Heart left ventricle (tissue), 16 donors: ENCODE data around the gene RAB22A. TPM values are rescaled to one million over a fixed set of nuclear protein-coding genes. Genes with fewer than 3 reads are reported as not detected.

Source experiments
- ATAC-seq, 4 donors: fragments of 200-7000 bp; cut with Tn5 transposase; one replicate each; pipeline ENCODE4 v1.9.1; 2020 to 2022; ENCODE audit warnings: moderate library complexity in 4 of 4, mild to moderate bottlenecking in 3 of 4, moderate number of reproducible peaks in 1 of 4
- DNase-seq, 5 donors: peaks; one replicate each; pipeline ENCODE4 v3.0.0-alpha.2; 2020
- H3K27ac ChIP-seq, 12 donors: fragments of 200-600 bp; sonication (generic) in 4 of 12; one replicate each; pipeline versions ENCODE4 v1.5.0 to v1.8.0; 2016 to 2022; ENCODE audit warnings: mild to moderate bottlenecking in 2 of 12
- H3K27me3 ChIP-seq, 9 donors: fragments of 200-600 bp; sonication (generic) in 2 of 9; one replicate each; pipeline versions ENCODE4 v1.5.1 to v1.8.0; 2016 to 2022; ENCODE audit warnings: mild to moderate bottlenecking in 3 of 9
- H3K36me3 ChIP-seq, 9 donors: fragments of 200-600 bp; sonication (generic) in 2 of 9; one replicate each; pipeline versions ENCODE4 v1.5.0 to v1.8.0; 2018 to 2022; ENCODE audit warnings: mild to moderate bottlenecking in 2 of 9
- H3K4me1 ChIP-seq, 12 donors: fragments of 200-600 bp; sonication (generic) in 4 of 12; one replicate each; pipeline versions ENCODE4 v1.5.0 to v1.8.0; 2016 to 2022; ENCODE audit warnings: mild to moderate bottlenecking in 3 of 12
- H3K4me3 ChIP-seq, 12 donors: fragments of 200-600 bp; sonication (generic) in 4 of 12; one replicate each; pipeline versions ENCODE4 v1.5.0 to v1.8.0; 2017 to 2022; ENCODE audit warnings: mild to moderate bottlenecking in 9 of 12, moderate library complexity in 4 of 12
- H3K9me3 ChIP-seq, 12 donors: fragments of 200-600 bp; sonication (generic) in 4 of 12; one replicate each; pipeline versions ENCODE4 v1.5.0 to v1.8.0; 2016 to 2022; ENCODE audit warnings: mild to moderate bottlenecking in 1 of 12
- CTCF ChIP-seq, 12 donors: fragments of 200-600 bp; sonication (generic) in 4 of 12; IDR thresholded peaks; one replicate each; pipeline versions ENCODE4 v1.5.0 to v1.8.0; 2018 to 2022; ENCODE audit warnings: antibody characterized with exemption in 12 of 12, mild to moderate bottlenecking in 5 of 12
- POLR2A ChIP-seq, 2 donors: fragments of 450-650 bp; IDR thresholded peaks; one replicate each; pipeline ENCODE4 v1.6.1; 2017; ENCODE audit warnings: antibody characterized with exemption in 2 of 2, mild to moderate bottlenecking in 2 of 2, moderate library complexity in 2 of 2
- WGBS, 4 donors: extraction: QIAGEN DNeasy Blood & Tissue Kit in 2 of 4; methylation state at CpG; one replicate each; pipeline versions ENCODE4 v1.1.5 to v1.1.7; 2013 to 2018; 5-methylcytosine and 5-hydroxymethylcytosine counted together
- intact Hi-C, 10 donors: fragments of 100-400 bp; cut with DNase I; formaldehyde crosslinking; loops; one replicate each; pipeline versions ENCODE4 v1.11.1 to v1.14.2; 2022
- polyA plus RNA-seq, 2 donors: library from polyadenylated mRNA; stranded (reverse); fragments of 200-250 nt; gene quantifications; one replicate each; pipeline ENCODE4 v1.2.3, GENCODE V29; 2013
- total RNA-seq, 9 donors: library from RNA; depleted of rRNA in 2 of 9; stranded (reverse); fragments of >200 nt in 2 of 9; fragmentation: NEBNext Ultra II Directional in 3 of 9; extraction: Animal tissue kit (Norgen Biotek cat#: 25700) in 3 of 9; gene quantifications; one replicate each; pipeline versions ENCODE4 v1.1.0 to v1.2.4, GENCODE V29; 2016 to 2023
- donor health status: ischemic (EF 13 %, LVEDD 7.1; RV severe dilation, severe dysfunction).
- donor health status: healthy with polysubstance abuse.
- donor health status: DM: no; HTN: yes; CAD: no.
- donor health status: DM: no; HTN: no; CAD: no.
- donor health status: ischemic (EF 25% LVEDD 6.9; RV normal size, moderate dysfunction).
- donor health status: ischemic (EF 25% LVEDD 5.7; RV mildly dilated, moderate dysfunction).
- donor health status: healthy.
- donor health status: DM: yes; HTN: yes; CAD: no.
- donor health status: ischemic (EF 35%, LVEDD 5.7; RV mildly dilated, moderate dysfunction).
- donor health status: nonischemic (EF 11% LVEDD 7.7; RV severe dilation, severe dysfunction).
- donor health status: DM: yes; HTN: yes; CAD: no.
- donor health status: PGD.
- donor health status: ischemic (EF 29% LVEDD 5.4; RV normal size, mild dysfunction).
- donor health status: nonischemic (EF 23%, LVEDD 6.1; RV moderate dilation, normal function).

The RAB22A gene
- total and polyA plus RNA-seq, 11 donors = 3.0 to 9.7 (median 6.4) TPM

DNA sequence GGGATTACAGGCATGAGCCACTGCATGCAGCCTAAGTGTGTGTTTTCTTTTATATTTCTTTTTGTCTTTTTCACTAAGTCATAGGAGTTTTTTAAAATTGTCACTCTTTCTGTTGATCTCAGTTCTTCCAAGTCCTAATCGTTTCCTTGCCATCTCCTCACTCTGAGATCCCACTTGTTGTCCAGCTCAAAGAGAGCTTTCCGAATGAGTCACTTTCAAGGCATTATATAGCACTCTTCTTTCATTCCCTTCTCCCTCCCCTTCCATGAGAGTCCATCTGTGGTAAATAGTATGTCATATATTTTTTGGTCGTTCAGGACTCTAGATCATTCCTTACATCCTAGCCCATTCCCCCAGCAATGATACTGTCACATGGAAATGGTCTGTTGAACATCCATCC lies 83.8 kb downstream of the RAB22A start:
- no peak overlapping the region for H3K4me3 ChIP-seq
- DNase-seq = no peak
- H3K27ac ChIP-seq = no peak overlapping the region
- intact Hi-C loops = loop anchor here in 2 of 10 donors (5.0 to 10.0 kb wide), 2 partner anchors 52 to 86 kb away; partner anchors contain the start of gene RAB22A (in 1 of the 2)
- peaks cover 0 to under 1% (median 0%) of the 10 kb centered on the region in 12 donors for H3K9me3 ChIP-seq
- ATAC-seq = no peak
- H3K4me1 ChIP-seq = peaks cover 0 to 73% (median 42%) of the 10 kb centered on the region in 12 donors
- WGBS, 4 donors = 76 to 82% (median 79%) methylated on average over 3 of the region's 3 CpGs
- H3K36me3 ChIP-seq = peaks cover 0 to 14% (median 0%) of the 10 kb centered on the region in 9 donors
- TF ChIP-seq CTCF (IDR thresholded peaks at IDR 0.05) (no peak), POLR2A (IDR thresholded peaks at IDR 0.05) (no peak)
- H3K27me3 ChIP-seq = no peaks in the 10 kb centered on the region

- DNase-seq = no peak
- TF ChIP-seq POLR2A (IDR thresholded peaks at IDR 0.05) (no peak), CTCF (IDR thresholded peaks at IDR 0.05) (no peak)
- WGBS, 4 donors = 73 to 80% (median 77%) methylated on average over 4 of the region's 4 CpGs
- Histone ChIP-seq H3K27ac (no peak overlapping the region), H3K9me3 (no peaks in the 10 kb centered on the region), H3K4me3 (no peak overlapping the region), H3K27me3 (no peaks in the 10 kb centered on the region), H3K4me1 (peaks cover 1 to 74% (median 44%) of the 10 kb centered on the region in 12 donors), H3K36me3 (peaks cover 0 to 14% (median 0%) of the 10 kb centered on the region in 9 donors)
- intact Hi-C loops = loop anchor here in 2 of 10 donors (5.0 to 10.0 kb wide), 2 partner anchors 50 to 88 kb away; partner anchors contain the start of gene RAB22A (in 1 of the 2)
- ATAC-seq = no peak
Observed at GRCh38 chr20:58394801-58395200, 85.3 kb downstream of the RAB22A start.

DNA sequence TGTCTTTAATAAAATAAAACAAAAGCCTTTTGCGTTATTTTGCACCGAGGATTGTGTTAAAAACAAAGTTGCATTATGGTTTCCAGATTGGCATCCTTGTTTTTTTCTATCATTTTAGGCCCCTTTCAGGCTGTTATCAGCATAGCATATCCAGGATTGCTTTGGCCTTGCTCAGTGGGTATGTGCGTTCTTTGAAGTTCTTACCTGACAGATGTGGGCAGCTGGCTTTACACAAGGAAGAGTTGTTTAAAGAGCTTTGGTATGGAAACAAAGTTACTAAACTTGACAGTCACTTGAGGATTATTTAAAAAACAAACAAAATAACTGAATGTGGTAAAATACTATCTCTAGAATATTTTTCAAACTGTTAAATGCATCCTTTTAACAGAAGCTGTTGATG lies 86.1 kb downstream of the RAB22A start:
- no peak overlapping the region for H3K27ac ChIP-seq
- ATAC-seq (no peak), DNase-seq (no peak)
- 89 to 93% (median 92%) methylated on average over 3 of the region's 3 CpGs for WGBS, 4 donors
- peaks cover 0 to 13% (median 0%) of the 10 kb centered on the region in 9 donors for H3K36me3 ChIP-seq
- no peak overlapping the region for H3K4me3 ChIP-seq
- peaks cover 3 to 74% (median 42%) of the 10 kb centered on the region in 12 donors for H3K4me1 ChIP-seq
- no peak for TF ChIP-seq POLR2A (IDR thresholded peaks at IDR 0.05)
- TF ChIP-seq CTCF (IDR thresholded peaks at IDR 0.05) = no peak
- no peaks in the 10 kb centered on the region for H3K9me3 ChIP-seq
- intact Hi-C loops = loop anchor here in 1 of 10 donors (10.0 kb wide), 1 partner anchor 49 kb away; no protein-coding TSS in a partner anchor
- H3K27me3 ChIP-seq = no peaks in the 10 kb centered on the region

- H3K9me3 ChIP-seq = no peaks in the 10 kb centered on the region
- peaks cover 0 to 6% (median 0%) of the 10 kb centered on the region in 9 donors for H3K36me3 ChIP-seq
- no peak for TF ChIP-seq CTCF (IDR thresholded peaks at IDR 0.05)
- H3K4me3 ChIP-seq = no peak overlapping the region
- intact Hi-C loops = loop anchor here in 1 of 10 donors (10.0 kb wide), 1 partner anchor 47 kb away; no protein-coding TSS in a partner anchor
- H3K27me3 ChIP-seq = no peaks in the 10 kb centered on the region
- H3K4me1 ChIP-seq = peaks cover 0 to 68% (median 33%) of the 10 kb centered on the region in 12 donors
- 98 to 100% (median 99%) methylated on average over 6 of the region's 6 CpGs for WGBS, 4 donors
- ATAC-seq (no peak), DNase-seq (no peak)
- H3K27ac ChIP-seq = no peak overlapping the region
Observed at GRCh38 chr20:58397429-58397828, 87.9 kb downstream of the RAB22A start.
